Activated gamma-delta T cell treated with anti-CD3 and anti-CD28 coated beads, Interleukin-2, amount 50 U/mL, for 16 hours (primary cell): Measurements from ENCODE around the gene TKTL2.
A peak's percentile ranks its signal among the peaks of the same experiment; 100 is the strongest.

ENCODE experiments used
- DNase-seq: peaks from one replicate; pipeline ENCODE4 v3.0.0-alpha.2; 2020; ENCODE audit warnings: low read depth

TKTL2 gene, protein sequence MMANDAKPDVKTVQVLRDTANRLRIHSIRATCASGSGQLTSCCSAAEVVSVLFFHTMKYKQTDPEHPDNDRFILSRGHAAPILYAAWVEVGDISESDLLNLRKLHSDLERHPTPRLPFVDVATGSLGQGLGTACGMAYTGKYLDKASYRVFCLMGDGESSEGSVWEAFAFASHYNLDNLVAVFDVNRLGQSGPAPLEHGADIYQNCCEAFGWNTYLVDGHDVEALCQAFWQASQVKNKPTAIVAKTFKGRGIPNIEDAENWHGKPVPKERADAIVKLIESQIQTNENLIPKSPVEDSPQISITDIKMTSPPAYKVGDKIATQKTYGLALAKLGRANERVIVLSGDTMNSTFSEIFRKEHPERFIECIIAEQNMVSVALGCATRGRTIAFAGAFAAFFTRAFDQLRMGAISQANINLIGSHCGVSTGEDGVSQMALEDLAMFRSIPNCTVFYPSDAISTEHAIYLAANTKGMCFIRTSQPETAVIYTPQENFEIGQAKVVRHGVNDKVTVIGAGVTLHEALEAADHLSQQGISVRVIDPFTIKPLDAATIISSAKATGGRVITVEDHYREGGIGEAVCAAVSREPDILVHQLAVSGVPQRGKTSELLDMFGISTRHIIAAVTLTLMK

DNA sequence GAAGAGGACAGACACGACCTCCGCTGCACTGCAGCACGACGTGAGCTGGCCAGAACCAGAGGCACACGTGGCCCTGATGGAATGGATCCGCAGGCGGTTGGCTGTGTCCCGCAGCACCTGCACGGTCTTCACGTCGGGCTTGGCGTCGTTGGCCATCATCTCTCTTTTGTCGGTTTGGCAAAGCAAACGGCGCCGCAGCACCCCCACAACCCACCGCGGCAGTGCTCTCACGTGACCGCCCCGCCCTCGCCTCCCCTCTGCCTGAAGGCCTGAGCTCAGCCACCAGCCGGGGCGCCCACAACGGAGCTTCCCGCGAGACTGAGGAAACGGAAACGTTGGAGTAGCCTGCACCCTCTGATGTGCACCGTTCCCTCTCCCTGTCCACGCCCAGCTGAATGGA is at the start of gene TKTL2:
Gene TKTL2 (minus strand): TSS at position 179 of the 400 bp plus-strand sequence. CDS start 20 bp downstream, at position 159.
- no peak for DNase-seq

DNA sequence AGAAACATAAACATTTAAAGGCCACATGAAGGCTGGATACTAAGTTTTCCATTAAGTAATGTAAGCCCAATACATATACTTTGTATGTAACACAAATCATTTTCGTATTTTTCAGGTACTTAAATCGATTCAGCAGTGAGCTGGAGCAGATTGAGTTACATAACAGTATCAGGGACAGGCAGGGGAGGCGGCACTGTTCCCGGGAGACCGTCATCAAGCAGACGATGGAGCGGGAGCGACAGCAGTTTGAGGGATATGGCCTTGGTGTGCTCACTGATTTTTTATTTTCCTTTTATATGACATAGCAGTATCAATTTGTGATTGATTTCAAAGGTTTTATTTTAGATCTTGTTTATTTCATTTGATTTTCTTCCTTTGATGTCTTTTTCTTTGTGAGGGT is 41.6 kb upstream of the TKTL2 start:
- no peak for DNase-seq

DNA sequence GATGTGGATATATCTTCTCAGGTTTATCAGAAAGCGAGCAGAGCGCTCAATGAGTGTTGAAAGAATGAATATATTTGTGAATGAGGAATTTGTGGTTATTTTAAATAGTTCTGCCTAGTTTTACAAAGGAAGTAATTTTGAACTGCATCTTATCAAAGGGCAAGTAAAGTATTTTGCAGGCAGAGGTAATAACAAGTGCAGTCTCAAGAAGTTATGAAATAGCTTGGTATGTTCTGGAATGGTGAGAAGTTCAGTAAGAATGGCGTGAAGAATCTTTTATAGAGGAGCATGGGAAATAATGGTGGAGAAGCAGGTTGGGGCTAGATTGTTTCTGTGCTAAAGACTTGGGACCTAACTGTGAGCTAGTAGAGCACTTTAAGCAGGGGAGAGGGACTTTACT is 31.8 kb upstream of the TKTL2 start:
- no peak for DNase-seq

DNA sequence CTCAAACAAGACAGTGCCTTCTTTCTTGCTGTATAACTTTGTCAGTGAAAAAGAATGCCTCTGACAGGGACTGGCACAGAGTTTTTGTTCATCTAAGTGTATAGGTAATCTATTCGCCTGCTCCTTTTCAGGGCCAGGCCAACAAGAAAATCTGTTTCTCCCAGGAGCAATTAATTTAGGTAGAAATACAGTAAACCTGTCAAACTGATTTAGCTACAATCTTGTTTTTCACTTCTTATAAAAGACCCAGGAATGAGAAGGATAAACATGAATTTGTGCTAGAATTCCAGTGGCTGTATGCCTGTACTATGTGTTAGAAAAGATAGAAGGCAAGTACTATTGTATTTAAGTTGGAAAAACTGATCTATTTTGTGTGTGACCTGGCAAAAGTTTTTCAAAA is 27.0 kb upstream of the TKTL2 start:
- DNase-seq, result no peak

DNA sequence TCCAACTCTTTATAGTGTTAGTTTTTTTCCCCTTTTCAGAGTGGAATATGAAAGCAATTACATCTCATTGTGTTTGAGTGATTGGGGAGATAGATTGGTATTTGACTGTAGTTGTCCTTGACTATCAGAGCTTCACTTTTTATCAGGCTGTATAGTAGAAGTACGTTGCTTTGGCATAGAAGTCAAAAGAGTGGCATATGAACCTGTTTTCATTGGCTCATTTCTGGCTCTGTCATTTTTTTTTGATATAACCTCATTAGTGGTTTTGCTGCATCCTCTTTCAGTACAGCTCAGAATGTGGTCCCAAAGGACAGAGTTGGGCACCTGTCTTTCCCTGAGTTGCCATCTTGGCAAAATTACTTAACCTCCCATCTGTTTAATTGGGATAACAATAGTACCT is 22.3 kb upstream of the TKTL2 start:
- DNase-seq, result no peak

DNA sequence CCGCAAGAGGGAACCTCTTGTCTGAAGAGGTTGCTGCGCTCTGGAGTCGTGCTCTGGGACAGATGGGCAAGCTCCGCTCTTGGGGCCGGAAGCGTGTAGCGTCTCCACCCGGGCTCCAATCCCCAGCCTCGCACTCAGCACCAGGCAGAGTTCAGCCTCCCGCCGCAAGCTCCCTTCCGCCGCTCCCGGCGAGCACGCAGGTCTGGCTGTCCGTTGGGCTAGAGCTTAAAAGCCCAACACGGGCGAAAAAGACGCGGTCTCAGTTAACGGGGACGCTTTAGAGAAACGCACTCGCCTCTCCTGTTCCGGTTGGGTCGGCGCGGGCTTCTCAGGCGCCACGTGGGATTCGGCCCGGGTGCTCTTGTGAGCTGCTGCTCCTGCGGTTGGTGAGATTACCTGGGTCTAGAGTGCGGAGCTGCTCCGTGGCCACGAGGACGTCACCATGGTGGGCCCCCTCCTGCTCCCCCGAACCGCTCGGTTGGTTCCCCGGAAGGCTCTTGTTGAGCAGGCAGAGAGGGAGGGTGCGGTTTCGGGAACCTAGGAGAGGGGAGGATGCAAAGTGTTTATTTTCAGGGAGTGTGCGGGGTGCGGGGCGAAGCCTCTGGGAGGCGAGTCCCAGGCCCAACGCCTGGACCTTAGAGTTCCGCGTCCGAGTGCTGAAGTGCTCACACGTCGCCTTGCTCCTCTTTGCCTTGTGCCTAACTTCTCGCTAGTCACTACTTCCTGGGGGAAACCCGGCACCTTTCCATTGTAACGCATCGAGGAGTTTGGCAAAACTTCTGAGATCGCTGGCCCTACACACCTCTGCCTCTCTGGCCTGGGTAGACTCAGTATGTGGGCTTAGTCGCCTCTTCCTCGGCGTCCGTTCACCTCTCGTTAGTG is 21.0 kb upstream of the TKTL2 start, which contains the start of gene TMA16:
Gene TMA16 (plus strand): TSS at position 331 of the 882 bp plus-strand sequence. CDS start 112 bp downstream, at position 443.
- peak; percentile 61 for DNase-seq

DNA sequence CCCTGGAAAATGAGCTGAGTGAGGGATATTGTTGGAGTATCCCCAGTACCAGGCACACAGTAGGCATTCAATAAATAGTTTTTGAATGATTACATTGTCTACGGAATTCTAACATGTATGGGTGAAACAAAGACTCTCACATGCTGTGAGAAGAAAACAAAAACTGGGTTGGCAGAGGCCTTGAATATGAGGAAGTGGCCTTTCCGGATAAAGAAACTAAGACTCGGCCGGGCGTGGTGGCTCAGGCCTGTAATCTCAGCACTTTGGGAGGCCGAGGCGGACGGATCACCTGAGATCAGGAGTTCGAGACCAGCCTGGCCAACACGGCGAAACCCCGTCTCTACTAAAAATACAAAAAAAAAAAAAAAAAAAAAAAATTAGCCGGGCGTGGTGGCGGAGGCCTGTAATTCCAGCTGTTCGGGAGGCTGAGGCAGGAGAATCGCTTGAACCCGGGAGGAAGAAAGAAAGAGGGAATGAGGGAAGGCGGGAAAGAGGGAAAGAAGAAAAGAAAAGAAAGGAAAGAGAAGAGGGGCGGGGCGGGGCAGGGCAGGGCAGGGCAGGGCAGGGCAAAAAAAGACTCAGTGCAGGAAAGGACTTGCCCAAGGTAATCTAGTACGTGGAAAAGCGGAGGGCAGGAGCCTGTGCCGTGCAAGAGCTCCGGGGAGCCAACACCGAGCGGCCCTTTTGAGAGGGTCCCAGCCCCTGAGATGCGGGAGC is 20.2 kb upstream of the TKTL2 start:
- DNase-seq, result no peak

DNA sequence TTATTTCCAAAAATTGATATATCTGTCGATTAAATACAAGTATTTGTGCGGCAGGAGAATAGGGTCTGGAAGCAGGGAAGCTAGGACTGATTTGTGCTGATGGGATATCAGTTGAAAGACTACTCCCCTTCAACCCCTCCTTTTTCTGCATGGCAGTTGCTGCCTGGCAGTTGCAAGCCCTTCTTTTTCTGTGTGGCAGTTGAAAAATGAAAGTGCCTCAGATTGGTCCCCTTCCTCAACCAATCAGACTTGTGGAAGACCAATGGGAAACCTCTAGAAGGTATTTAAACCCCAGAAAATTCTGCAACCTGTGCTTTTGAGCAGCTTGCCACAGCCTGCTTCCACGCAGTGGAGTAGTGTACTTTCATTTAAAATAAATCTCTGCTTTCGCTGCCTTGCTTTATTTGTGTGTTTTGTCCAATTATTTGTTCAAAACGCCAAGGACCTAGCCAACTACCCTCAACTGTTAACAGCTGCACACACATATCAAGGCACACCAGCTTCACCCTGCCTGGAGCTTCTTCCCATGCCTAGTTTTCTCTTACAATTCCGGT is 19.5 kb upstream of the TKTL2 start:
- DNase-seq, result no peak

DNA sequence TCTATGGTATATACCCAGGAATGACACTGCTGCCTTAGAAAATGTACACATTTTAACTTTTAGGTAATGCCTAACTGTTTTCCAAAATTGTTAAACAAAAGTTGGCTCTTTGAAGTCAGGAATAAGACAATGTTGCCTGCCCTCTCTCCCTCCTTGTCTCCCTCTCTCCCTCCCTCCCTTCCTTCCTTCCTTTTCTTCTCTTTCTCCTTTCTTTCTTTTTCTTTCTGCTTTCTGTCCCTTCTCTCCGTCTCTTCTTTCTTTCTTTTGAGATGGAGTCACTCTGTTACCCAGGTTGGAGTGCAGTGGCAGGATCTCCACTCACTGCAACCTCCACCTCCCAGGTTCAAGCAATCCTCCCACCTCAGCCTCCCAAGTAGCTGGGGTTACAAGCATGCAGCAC is 16.4 kb upstream of the TKTL2 start:
- DNase-seq, result no peak

DNA sequence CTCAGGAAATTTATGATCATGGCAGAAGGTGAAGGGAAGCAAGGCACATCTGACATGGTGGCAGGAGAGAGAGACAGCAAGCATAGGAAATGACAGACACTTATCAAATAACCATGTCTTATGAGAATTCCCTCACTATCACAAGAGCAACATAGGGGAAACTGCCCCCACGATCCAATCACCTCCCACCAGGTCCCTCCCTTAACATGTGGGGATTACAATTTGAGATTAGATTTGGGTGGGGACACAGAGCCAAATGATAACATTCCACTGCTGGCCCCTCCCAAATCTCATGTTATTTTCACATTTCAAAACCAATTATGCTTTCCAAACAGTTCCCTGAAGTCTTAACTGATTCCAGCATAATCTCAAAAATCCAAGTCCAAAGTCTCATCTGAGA is 12.8 kb upstream of the TKTL2 start:
- no peak for DNase-seq

DNA sequence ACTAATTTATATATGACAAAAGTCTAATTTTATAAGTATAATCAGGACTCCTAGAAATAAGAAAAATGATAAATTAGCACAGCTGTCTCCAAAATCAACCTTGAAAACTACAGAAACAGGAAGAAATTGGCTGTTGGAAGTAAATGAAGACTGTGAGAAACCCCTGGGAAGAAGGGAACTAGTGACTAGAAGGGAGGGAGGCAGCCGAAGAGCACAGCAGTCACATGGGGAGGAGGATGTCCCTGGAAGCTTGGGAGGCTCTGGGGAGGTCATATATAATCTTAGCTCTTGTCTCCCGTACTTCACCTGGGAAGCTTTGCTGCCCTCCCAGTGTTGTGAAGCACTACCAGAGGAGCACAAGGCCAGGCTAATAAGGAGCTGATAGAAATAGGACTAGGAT is 12.0 kb upstream of the TKTL2 start:
- DNase-seq, result no peak

DNA sequence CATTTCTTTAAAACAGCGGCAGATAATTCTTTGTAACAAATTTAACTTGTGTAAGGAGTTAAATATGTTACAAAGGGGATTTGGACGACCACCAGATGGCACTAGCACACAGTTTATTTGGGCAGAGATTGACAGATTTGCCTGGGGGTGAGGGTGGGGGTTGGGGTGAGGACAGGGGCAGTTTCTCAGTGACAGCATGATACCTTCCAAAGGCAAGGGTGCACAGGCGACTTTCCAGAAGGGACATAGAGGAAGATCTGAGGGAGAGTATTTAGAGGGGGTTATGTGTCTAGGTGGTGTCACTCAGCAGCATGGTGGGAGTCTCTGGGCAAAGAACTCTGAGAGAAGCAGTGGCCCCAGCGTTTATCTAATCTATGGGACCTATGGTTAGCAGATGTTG is 11.4 kb upstream of the TKTL2 start:
- DNase-seq, result peak; percentile 39

DNA sequence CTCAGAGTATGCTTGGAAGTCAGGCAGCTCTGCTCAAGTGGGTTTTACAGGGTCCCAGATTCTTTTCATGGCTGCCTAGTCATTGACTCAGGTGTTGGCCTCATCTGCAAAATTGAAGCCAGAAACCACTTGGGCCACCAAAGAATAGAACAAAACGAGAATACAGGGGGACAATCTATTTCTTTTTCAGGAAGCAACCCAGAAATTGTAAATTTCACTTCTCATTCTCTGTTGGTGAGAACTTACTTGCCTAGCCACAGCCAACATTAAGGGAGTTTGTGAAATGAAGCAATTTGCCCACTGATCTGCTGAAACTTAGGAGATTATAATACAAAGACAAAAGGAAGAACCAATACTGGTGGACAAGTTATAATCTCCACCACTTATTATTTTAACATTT is 8.6 kb upstream of the TKTL2 start:
- DNase-seq, result no peak

DNA sequence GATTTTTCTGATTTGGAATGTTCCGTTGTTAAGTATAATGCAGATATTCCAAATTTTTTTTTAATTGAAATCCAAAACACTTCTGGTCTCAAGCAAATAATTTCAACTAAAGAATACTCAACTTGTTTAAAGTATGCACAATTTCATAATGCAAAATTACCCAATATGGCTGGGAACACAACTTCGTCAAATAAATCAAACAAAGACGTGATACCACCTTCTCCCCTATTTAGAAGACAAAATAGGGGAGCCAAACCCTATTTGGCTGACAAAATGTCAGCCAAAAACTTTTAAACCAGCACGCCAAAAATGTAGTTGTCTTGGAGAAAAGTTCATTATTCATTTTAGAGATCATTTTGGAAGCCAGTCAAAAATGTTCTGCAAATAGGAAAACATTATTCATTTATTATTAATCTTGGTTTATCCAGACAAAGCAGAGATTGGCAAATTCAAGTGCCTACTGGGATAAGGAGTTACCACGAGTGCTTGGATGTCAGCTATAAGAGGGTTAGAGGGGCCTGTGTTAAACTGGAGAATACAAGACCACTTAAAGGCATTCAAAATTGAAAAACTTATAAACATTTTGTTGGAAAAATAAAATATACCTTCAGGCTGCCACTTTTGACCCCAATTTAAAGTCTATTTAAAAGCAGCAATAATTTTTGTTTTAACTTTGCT is 3.3 kb upstream of the TKTL2 start:
- DNase-seq, result no peak

DNA sequence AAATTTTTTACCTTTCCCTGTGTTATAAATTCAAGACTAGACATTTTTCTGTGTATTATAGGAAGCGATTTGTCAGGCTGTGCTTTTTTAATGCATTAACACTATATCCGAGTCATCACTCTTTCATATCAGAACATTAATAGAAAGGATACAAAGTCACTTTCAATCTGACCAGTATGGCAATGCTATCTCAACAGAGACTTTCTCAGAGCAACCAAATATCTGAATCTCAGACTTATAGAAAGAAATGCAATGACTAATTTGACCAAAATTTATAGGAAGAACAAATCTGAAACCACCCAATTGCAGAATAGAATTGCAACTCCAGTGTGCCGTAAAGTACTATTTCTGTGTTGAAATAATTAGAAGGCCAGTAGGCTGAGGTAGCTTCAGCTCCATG is 473 bp upstream of the TKTL2 start:
- DNase-seq, result no peak

DNA sequence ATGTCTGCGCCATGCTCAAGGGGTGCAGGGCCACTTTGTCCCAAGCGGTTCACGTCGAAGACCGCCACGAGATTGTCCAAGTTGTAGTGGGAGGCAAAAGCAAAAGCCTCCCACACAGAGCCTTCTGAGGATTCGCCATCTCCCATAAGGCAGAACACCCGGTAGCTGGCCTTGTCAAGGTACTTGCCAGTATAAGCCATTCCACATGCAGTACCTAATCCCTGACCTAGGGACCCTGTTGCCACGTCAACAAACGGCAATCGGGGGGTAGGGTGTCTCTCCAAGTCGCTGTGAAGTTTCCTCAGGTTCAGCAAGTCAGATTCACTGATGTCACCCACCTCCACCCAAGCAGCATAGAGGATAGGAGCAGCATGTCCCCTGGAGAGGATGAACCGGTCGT is 424 bp downstream of the TKTL2 start:
- DNase-seq, result no peak

DNA sequence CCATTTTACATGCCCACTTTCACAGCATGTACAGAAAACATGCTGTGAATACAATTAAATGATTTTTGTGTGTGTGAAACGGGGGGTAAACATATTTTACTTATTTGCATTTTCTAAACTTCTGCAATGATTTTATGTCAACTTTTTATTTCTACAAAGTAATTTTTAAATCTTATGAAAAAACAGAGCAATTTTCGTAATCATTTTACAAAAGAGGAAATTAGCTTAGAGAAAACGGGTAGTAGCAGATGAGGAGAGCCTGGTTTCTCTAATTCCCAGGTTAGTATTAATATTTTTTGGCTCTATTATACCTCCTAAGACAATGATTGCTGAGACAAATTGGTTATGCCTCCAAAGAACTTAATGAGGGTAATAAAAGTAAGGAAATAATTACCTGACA is 3.2 kb downstream of the TKTL2 start:
- DNase-seq, result no peak

DNA sequence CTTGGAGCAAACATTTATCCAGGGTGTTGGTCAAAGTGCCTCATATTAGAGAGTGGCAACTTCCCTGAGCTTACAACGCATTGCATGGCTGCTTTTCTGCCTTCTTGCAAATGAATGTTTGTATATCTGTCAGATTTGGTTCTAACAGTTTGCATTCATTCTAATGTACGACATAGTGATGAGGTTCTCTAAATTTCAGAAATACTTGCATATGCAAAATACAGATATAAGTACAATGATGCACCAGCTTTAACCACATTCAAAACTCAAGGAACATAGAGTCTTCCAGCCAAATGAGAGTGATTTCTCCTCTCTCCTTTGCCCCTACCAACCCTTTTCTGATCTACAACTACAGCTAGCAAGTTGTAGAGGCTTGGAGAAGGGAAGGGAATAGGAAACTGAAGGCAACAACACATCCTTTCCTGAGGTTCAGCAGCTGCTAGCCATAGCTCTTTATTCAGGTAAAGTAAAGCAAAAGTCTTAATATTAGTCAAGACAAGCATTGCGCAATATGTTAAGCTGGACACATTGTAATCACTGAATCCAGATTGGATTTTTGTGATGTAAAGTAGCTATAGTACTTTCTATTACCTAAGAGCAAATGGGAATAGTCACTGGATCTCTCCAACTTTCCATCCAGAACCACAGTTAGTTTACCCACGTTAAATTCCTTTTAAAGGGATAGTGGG is 6.3 kb downstream of the TKTL2 start:
- DNase-seq, result no peak

DNA sequence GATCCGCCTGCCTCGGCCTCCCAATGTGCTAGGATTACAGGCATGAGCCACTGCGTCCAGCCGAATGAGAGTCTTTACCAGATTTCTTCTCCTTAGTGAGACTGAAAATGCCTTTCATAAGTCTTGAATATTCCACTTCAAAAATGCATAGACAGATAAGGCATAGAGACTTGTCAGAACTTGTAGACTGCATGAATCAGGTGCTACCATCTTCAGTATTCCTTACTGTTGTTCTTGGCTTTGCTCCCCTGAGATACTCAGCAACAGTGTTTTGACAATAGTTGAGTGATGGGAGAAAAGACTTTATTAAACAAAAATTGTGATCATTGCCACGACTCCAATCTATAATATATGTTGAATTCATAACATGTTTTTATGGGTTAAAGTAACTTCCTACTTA is 11.0 kb downstream of the TKTL2 start:
- DNase-seq, result no peak

DNA sequence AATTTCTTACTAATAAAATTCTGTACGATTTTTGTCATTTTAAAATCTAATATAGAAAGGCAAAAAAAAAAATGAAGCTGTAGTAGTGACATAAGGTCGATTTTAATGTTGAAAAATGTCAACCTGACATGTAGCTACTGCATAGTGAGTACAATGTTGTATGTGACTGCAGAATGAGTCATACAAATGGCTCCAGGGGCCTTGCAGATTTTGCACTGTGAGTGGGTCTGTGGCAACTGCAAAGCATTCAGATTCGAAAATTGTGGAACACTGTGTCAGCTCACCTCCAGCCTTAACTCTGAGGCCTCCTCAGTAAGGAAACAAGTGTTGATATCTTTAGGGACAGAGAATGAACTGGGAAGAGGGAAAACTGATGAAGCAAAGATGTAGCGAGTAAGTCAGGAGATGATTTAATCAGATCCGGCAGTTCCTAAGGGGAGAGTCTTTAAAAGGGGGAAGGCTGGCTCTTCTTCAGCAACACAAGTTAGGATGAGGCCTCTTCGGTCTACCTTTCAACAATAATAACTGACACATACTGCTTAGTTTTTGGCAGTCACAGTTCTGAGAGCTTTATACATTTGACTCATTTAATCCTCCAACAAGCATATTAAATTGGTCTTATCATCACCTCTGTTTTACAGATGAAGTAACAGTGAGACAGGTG is 24.9 kb downstream of the TKTL2 start:
- DNase-seq, result no peak
